NCI-H69 (cell line): Measurements from ENCODE around the gene KTI12.

Source experiments
- DNase-seq: peaks from one replicate; lab custom pipeline; 2025; lab: John Stamatoyannopoulos, UW

Gene KTI12

DNA sequence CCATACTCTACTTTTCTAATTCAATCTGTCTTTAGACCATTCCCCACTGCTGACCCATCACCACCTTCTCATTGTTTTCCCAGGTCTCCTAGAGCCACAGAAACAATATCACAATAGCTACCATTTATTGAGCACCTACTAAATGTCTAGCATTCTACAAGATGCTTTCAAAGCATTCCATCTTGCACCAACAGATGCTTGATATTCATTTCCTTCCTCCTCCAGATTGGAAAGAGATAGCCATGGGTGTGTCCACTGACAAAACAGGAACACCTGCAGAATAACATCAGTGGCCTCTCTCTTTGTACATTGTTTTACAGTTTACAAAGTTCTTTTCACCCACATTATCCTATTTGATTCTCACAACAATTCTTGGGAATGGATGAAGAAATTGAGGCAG is 45.4 kb downstream of the KTI12 start:
- no peak for DNase-seq

GRCh38 chr1:51986718-51987117 is 46.9 kb downstream of the KTI12 start:
- peak; percentile 84 for DNase-seq

GRCh38 chr1:51982161-51982560 is 51.4 kb downstream of the KTI12 start:
- no peak for DNase-seq
